ENCODE results near the gene SCUBE3. TPM values are rescaled to one million over a fixed set of nuclear protein-coding genes. Genes with fewer than 3 reads are reported as not detected.

SCUBE3 gene
- polyA plus RNA-seq (ENCODE audit: insufficient read length in 10 of 10), result 1 to 10 TPM in 7 of 10 donors, under 1 TPM in 3; 0.84 to 2.2 (median 1.1) TPM
- long read RNA-seq, donor 1, result 0 reads
- long read RNA-seq, donor 2, result 0 reads
- long read RNA-seq, donor 3, result 0 reads
- long read RNA-seq, donor 4, result 0 reads
- long read RNA-seq, donor 5, result 0 reads
- long read RNA-seq, donor 6, result 0 reads
- long read RNA-seq, donor 7, result 0 reads
- long read RNA-seq, donor 8, result 0 reads
- long read RNA-seq, donor 9, result 0 reads

DNA sequence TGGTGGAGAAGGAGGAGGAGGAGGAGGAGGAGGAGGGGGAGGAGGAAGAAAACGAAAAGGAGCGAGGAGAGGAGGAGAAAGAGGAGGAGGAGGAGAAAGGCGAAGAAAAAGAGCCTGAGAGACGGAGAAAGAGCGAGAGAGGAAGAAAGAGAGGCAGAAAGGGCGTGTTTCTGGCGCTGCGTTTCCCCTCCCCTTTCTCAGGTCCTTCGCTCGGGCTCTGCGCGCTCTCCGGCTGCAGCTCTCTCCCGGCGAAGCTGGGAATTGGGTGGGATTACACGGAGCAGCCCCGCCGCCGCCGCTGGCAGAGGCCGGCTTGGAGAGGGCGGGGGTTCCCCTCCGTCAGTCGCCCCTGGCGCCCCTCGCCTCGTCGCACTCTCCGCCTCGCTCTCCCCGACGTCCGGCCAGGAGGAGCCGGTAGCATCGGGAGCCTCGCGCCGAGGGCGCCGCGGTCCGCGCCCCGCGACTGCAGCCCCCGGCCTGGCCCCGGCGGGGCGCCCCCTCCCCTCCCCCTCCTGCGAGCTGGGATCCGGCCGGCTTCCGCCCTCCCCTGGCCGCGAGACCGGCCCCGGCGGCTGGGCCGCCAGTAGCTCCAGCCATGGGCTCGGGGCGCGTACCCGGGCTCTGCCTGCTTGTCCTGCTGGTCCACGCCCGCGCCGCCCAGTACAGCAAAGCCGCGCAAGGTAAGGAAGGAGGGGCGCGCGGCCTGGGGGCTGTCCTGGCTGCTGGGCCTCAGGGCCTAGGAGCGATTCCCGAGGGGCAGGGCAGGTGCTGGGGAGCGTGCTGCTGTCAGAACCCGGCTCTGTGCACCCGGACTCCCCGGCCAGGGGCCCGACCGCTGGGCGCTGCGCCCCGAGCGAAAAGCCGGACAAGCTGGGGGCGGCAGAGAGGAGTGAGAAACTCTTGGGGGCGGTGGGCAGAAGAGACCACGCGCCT is at the start of gene SCUBE3:
Gene SCUBE3 (plus strand): TSS at position 133 of the 933 bp plus-strand sequence. CDS start 463 bp downstream, at position 596.
- peak; percentile 33 to 83 (median 58) for DNase-seq

DNA sequence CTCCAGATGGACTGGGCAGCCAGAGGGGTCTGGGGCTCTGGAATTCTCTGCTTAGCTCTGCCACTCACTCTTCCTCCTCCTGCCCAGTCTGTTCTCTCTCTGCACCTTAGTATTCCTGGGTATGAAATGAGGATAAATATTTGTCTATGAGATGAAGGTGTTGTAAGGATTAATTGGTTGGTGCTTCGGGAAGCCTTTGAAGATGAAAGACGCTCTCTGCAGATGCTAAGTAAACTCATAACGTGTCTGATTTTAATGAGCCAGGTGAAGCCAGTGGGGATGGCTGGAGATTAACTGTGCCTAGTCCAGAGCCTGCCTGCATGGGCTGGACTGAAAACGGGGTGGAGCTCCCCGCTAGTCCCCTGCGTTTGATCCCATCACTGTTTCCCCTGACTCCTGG is 49.5 kb upstream of the SCUBE3 start:
- DNase-seq, result no peak

DNA sequence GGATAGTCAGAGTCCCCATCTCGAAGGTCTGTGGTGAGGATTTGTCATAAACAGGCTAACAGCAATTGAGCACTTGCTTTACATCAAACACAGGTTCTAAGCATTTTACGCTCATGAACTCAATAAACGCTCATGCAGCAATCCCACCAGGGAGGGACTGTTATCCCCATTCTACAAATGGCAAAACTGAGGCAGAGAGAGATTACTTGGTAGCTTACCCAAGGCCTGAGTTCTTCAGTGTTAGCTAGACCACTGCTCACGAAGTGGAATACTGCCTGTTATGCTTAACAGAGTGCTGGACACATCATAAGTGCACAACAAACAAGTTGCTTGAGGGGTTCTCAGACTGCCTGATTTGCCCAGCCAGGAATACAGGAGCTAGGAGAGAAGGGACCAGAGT is 48.9 kb upstream of the SCUBE3 start:
- no peak for DNase-seq

DNA sequence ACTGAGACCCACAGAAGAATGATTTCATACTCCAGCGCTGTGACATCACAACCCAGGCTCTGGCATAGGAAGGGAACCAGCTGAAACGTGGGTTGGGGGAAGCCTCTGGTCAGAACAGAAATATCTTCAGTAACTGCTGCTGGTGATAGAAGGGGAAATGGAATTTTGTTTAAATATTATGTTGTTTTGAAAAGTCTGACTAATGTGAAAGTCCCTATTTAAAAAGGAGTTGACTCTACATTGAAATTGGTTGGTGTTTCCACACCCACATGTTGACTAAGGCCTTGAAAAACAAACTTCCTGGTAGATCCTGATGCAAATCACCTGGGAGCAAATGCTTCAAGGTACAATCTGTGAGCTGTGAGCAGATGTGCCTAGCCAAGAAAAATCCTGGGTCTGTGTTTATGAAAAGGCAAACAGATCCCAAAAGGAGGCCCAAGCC is 48.1 kb upstream of the SCUBE3 start:
- no peak for DNase-seq

DNA sequence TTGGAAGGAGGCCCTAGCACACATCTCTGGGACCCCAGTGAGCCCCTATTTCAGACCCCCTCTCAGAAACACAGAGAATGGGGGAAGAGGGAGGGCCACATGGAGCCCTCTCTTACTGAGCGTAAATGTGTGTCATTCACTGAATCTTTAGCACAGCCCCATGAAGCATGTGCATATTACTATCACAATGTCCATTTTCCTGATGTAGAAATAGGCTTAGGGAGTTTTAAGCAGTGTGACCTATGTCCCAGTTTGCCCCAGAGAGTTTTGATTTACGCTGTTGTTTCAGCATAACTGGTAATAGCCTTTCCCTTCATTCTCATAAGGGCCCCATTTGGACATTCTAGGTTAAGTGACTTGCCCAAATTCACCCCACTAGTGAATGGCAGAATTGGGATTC is 47.6 kb upstream of the SCUBE3 start:
- no peak for DNase-seq

DNA sequence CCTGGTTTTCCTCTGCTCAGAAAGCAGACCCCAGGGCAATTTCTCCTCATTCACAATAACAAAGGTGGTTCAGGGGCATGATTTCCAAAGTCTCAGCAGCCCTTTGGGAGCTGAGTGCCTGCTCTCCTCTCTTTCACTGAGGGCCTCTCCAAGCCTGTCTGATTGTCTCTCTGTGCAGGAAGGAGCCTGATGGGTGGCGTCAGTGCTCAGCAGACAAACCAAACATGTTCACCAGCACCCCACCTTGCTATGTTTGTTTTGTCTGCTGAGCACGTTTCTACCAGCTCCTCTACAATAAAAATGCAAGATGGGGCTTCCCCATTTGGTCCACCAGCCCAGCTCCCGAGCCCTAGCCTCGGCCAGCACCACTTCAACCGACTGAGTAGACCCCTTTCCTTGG is 47.2 kb upstream of the SCUBE3 start:
- DNase-seq, result no peak

DNA sequence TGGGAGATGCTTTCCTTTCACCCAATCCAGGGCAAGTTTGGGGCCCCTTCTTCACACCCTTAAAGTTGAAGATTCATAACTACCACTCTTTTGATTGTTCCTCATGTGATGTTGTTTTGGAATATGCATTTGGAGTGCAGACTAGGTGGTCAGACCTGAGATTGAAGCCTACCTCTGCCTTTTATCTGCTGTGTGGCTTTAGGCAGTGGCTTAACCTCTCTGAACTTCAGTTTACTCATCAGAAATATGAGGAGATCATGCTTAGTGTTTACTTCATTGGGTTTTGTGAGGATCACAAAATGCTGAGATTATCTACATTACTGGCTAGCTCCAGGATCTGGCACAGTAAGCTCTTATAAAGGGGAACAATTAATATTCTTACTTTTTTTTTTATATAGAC is 46.3 kb upstream of the SCUBE3 start:
- no peak for DNase-seq

DNA sequence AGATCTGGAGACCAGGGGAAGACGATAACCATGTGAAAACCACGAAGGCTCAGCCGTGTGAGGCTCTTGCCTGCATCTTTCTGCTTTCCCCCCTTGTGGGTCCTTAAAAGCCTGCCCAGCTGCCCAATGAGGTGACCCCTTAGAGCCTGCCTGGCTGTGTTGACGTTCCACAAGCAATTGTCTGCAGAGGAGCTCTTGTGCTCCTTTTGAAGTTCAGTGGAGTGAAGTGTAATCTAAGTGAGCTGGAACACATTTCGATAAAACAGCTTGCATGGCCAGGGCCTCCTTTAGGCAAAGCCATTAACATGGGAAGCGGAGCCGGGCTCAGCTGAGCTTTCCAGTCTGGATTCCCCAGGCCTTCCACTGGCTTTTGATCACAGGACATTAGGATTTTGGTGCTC is 45.3 kb upstream of the SCUBE3 start:
- no peak for DNase-seq

DNA sequence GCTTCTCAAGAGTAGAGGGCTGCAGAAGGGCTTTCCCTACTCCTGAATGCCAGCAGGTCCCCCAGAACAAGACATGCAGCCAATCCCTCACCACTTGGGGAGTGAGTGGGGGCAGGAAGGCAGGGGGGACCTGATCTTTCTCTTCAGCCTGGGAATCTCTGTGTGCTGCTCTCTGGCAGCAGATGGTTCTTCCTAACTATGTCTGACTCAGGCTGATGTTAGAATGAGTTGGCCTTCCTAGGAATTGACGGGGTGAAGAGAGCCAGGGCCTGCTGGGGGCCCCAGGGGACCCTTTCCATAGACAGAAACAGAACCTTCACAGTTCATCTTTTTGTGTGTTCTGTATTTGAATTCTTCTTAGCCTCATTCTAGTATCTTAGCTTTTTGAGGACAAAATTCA is 43.6 kb upstream of the SCUBE3 start:
- DNase-seq, result peak in 1 of 3 donors; percentile 56

DNA sequence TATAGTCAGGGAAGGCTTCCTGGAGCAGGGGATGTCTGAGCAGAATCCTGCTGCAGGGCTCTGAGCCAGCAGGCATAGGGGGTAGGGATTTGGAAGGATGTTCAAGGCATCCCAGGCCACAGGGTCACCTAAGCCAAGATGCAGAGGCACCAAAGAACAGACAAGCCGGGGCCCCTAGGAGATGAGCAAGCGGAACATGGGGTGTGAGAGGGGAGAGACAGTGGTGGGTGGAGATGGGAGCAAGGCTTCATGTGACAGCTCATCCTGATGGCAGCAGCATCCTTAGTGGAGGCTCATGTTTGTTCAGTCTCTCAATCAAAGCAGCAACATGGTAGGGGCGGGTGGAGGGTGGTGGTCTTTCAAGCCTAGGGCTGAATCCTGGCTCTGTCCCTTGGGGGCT is 42.9 kb upstream of the SCUBE3 start:
- no peak for DNase-seq

DNA sequence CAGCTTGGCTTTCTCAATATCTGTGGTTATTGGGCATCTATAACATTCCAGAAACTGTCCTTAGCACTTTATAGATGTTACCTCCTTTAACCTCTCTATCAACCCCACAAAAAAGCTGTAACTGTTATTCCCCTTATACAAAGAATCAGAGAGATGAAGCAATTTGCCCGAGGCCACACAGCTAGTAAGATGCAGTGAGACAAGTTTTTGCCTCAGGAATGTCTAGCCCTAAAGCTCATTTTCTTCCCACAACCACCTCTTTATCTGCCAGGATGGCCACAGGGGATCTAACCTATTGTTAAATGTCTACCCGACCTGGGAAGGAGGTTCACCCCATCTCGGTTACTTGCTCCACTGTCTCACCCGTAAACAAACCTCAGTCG is 40.7 kb upstream of the SCUBE3 start:
- no peak for DNase-seq

DNA sequence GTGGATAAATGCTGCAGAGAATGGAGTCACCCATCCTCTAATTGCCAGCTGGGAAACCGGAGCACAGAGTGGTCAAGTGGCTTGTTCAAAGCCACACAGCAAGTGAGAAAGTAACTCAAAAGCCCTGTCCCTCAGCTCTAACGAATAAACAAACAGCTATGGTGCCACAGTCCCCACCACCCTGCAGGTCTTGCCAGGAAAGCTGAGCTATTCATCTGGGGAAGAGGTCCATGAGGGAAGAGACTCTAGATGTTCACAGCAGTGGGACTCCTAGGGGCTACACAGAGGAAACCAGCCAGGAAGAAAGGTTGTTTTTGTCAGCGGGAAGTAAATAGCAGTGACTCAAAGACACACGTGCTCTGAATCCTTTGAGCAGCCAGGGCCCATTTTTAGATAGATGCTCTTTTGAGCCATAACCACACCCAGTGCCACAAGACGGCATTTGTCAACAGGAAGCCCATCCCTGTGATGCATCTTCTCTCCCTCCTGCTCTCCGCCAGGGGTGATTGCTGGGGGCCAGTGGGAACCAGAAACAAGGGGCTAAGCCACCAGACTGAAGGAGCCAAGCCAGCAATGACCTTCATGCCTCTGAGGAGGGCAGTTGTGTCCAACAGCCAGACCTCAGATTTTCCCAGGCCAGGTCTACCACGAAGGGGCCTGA is 40.2 kb upstream of the SCUBE3 start:
- no peak for DNase-seq

DNA sequence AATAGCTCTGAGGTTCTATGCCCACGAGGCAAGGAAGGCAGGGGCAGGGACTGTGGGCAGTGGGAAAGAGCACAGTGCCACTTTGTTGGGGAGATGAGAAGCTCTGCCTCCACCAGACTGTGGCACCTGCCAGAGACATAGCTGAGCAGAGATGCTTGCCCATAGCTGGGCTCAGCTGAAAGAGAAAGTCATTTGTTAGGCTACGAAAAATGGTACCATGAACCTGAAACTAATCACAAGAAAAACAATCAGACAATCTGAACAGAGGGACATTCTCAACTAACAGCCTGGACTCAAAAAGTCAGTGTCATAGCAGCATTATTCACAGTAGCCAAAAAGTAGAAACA is 39.7 kb upstream of the SCUBE3 start:
- DNase-seq, result no peak

DNA sequence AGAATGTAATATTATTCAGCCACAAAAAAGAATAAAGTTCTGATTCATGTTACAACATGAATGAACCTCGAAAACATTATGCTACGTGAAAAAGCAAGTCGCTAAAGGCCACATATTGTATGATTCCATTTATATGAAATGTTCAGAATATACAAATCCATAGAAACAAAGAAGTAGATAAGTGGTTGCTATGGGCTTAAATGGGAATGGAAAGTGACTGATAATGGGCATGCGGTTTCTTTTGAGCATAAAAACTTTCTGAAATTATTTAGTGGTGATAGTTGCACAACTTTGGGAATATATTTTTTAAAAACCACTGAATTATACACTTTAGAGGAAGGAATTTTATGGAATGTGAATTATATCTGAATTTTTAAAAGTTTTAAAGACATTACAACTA is 39.3 kb upstream of the SCUBE3 start:
- no peak for DNase-seq

DNA sequence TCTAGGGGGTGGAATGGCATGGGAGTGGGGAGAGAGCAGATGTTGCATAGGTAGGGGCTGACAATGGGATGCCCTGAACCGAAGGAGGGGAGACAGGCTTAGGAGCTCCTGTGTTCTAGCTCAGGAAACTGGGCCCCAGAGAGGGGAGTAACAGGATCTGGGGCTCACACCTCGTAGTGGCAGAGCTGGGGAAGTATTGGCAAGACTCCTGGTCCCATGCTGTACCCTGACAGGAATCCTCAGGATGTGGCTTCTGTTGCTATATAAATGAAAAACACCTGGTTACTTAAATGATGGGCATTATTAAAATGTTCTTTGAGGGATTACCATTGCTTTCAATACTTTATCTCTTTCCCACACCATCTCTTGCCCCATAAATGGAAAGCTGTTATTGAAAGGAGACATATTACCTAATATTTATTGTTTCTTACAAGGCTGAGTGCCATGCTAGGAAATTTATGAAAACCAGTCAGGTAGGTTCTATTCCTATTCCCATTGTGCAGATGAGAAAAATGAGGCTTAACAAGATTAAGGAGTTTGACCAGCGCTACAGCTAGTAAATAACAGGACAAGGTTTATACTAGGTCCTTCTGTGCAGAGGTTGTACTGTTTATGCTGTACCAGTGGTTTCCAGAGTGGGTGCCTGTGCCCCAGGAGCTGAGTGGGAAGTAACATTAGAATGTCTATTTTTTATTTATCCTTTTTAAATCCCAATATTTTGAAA is 37.3 kb upstream of the SCUBE3 start:
- DNase-seq, result no peak

DNA sequence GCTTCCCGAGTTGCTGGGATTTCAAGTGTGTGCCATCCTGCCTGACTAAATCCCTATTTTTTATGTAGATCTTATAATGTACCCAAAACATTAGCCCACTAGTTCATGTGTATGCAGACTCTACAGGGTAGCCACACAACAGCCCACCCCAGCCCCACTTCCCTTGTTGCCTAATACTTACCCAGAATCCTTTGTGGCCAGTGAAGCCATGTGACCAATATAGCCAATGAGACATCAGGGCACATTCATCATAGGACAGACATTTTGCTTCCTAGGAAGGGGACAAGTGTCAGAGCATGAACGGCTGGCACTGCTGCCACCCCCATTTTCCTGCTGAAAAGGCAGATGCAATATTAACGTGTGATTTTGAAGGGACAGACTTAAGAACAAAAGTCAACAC is 36.6 kb upstream of the SCUBE3 start:
- DNase-seq, result no peak

DNA sequence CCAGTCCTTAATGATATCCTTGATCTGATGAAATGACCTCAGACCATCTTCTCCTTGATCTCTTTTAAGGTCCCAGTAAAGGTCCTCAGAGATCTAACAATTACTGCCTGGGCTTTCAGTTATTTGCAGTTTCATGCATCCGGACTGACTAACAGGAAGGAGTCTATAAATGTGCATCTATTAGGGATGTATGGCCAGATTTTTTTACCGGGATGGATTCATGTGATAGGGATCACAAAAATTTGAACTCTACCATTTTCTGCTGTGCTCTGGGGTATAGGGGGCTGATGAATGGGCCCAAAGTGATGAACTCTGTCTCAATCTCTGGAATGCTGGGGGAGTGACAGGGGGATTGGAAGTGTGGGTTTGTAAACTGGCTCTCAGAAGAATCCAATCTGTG is 36.2 kb upstream of the SCUBE3 start:
- DNase-seq, result peak in 1 of 3 donors; percentile 52

DNA sequence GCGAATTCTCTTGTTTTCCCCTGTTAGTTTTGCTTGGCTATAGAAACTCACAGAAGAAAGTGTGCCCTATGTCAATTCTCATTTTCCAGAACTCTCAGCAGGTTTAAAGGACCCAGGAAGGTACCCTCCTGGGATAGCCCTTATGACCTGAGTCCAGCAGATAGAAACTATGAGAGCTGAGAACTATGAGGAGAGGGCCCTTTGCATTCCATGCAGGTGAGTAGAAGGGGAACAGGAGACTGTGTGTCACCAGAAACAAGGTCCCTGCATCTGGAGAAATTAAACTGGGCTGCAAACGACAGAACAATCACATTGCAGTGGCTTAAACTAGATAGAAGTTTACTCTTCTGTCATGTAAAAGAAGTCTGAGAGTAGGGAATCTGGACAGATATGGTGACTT is 35.7 kb upstream of the SCUBE3 start:
- DNase-seq, result no peak

DNA sequence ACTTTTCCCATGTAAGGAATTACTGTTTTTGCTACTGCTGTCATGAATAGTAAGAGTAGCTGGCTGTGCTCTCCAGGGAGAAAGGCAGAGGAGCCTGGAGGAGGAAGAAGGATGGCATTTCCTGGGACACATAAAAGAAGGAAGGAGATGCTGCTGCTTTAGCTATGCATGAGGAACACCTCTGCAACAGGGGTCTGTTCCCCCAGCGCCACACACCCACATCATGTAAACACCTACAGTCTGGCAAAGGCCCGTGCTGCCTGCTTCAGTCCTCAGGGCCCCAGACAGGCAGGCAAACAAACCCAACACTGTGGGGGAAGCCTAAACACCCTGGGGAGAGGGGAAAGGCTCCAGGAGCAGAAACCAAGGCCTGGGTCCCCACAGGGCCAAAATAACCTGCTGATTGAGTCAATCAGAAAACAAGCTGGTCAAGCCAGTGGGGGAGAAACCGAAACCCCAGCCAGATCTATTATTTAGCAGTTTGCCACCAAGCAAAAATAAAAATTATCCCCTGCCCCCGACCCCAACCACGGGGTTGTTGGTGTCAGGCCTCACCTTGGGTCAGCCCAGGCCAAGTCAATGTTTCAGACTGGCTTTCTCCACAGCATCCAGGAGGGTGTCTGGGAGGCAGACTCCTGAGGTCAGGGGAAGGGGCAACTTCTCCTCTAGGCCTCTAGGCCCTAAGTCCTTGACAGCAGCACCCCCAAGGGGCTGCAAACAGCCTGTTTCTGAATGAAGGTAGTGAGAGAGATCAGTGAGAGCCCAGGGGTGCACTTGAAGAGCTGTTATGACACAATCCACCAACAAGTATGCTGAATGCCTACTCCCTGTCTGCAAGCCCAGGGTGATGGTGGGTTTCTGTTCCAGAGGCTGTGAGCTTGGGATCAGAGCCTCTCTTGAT is 34.6 kb upstream of the SCUBE3 start:
- DNase-seq, result no peak

DNA sequence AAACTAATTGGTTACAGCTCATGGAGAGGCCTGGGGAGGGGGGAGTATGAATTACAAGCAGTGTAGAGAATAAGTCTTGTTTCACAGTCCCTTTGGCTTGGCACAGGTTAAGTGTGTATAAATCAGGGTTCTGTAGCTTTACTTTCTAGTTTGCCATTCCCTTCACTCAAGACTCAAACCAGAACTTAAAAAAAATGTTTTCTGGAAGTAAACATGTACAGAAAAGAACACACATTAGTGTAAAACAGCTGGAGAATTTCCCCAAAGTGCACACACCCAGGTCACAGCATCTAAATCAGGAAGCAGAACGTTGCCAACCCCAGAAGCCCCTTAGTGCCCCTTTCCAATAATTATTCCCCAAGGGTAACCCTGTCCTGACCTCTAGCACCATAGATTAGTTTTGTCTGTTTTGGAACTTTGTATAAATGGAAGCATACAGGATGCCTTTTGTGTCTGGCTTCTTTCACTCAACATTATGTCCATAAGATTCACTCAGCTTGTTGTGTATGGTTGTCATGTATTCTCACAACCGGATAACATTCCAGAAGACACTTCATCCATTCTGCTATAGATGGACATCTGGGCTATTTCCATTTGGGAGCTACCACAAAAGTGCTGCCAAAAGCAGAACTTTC is 33.7 kb upstream of the SCUBE3 start:
- peak in 1 of 3 donors; percentile 55 for DNase-seq

All from muscle of back (tissue), 13 donors.